ENCODE measurements around the gene TNPO3.

The TNPO3 gene

DNA sequence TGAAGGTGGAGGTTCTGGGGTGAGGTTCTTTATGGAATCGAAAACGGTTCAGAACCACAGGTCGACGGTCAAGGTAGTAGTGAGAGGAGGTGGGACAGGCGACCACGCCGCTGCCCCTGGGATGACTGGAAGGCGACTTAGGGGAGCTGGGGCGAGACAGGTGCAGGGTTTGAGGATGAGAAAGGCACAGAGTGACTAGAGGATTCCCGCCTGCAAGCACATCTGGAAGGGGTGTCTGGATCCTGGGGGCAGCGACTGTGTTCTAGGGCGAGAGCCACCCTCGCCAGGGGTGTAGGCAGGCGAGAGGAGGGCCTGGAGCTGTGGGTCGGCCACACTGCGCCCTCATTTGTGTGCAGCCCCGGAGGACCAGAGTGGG is 117.7 kb downstream of the TNPO3 start:
- no peak for DNase-seq

DNA sequence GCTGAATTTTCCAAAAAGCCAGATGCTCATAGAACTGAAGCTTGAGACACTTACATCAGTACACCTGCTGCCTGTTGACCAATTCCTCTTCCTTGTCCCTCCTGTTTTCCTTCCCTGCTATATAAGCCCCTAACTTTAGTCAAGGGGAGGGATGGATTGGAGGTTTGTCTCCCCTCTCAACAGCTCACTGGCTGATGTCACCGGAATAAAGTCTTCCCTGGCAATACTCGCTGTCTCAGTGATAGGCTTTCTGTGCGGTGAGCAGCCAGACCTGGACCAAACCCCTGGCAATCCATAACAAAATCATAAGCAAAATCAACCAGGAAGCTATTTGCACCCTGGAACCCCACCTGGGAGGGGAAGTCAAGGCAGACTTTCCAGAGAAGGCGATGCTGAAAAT is 118.1 kb downstream of the TNPO3 start:
- no peak for DNase-seq

DNA sequence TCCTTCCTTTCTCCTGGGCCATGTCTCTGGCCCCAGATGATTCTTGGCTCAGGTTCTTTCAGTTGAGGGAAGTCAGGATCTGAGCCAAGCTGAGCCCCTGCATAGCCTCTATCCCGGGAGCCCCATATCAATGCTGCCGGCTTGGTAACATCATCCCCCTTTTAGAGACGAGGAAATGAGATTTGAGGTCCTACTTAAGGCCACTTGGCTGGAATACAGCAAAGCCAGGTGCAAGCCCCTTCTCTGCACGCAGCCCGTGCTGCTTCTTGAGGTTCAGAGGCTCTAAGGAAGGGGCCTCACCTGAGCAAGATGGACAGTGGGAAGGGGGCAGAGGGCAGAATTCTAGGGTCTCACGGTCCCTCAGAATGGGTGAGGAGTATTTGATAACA is 119.6 kb downstream of the TNPO3 start:
- no peak for DNase-seq

DNA sequence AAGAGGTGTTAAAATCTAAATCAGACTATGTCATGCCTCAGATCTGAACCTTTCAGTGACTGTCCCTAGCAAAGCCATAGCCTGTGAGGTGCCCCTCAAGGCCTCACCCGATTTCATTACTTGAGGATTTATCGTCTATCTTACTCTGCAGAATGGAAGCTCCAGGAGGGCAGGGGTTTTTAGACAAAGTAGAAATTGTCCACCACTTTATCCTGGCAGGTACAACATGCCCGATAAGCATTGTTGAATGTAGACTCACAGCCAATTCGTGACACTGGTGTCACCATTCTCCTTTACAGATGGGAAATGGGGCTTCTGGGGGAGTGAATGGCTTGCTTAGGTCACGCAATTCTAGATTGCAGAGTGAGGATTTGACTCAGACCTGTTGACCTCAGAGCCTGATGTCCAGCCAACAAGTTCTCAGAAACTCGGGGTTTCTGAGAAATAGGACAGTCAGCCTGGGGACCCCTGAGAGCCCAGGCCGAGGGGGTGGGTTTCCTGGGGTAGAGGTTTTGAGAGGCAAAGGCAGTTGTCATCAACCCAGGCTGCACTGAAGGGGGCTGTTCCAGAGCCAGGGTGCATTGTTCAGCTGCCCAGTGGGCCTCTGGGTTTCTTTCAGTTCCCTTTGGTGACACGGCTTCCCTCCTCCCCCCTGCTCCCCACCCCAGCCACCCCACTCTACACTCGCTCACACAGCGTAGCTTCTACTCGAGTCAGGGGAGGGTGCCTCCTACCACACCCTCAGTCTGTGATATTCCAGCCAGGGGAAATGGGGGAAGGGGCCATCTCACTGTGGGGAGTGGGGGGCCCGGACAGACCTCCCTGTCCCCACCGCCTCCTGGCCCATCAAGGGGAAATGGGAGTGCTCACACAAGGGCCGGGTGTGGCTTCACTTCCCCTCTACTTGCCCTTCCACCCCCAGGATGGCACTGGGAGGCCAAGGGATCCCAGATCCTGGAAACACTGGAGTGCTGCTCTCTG is 120.3 kb downstream of the TNPO3 start:
- DNase-seq: no peak

DNA sequence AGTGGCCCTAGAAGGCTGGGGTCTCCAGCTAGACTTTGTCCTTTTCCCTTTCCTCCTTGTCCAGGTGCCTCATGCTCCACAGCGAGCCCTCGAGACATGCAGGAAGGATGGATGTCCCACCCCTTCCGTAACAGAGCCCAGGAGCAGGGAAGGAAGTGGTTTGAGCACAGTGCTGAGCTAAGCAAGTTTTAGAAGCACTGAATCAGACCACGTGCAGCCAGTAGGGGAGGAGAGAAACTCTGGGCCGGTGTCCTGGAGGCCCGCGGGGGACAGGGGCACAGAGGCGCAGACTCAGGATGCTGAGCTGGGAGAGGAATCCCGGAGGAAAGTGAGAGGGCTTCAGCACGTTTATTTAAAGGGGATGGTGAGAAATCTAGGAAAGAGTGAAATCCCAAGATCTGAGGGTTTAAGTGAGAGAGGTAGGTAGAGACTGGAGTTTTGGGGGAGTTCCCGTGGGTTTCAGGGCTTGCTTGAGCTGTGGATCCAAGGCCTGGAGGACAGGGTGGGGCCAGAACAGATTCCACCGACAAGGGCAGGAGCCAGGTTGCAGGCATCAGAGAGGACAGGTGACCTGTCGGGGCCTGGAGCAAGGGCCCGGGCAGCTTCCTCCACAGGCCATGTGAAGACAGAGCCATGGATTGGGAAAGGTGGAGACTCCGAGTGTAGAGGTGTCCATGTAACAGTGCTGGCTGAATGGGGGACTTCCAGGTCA is 121.6 kb downstream of the TNPO3 start:
- no peak for DNase-seq

DNA sequence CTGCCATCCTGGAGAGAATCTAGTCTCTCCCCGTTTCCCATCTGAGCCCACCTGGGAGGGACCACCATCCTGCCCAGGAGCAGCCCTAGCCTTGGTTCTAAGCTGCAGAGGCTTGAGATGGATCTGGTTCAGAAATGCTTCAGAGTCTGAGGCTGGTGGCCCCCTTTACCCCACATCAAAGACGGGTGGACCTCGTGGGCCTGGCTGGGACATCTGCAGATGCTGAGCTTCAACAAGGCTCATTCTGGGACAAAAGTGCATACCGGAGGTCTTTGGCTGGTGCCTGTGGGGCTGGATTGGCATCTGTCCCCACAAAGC is 122.1 kb downstream of the TNPO3 start:
- DNase-seq: no peak

DNA sequence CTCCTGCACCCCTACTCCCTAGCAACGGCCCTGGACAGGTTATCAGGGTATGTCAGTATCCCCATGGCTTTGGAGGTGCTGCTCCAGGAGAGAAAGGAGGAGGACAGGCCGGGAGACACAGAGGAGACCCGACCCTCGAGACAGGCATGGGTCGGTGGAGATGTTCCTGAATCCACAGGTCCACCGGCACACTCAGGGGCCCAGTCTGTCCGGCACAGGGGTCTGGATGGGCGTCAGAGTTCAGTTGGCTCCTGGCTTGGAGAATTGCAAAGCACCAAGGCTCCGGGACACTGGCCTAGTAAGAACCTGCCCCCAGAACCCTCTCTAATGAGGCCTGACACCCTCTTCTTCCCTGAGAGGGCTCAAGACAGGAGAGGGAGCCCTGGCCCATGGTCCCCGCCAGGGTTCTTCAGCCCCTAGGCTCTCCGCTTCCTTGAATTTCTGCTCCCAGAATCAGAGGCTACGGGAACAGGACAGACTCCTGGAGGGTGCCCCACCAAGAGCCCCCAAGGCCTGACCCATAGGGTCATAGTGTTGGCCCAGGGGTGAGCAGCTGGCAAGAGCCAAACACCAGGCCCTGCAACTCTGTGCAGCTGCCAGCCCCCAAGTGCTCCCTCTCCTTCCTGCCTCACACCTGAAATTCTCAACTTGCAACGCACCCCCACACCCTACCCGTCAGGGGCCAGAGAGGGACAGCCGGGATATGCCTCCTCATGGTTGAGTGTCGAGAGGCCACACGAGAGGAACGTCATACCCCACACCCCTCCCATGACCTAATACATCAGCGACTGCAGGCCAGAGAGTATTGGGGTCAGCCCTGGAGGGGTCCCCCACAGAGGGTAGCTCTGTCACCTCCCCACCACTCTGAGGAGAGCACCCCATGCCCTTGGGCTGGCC is 122.7 kb downstream of the TNPO3 start:
- no peak for DNase-seq

DNA sequence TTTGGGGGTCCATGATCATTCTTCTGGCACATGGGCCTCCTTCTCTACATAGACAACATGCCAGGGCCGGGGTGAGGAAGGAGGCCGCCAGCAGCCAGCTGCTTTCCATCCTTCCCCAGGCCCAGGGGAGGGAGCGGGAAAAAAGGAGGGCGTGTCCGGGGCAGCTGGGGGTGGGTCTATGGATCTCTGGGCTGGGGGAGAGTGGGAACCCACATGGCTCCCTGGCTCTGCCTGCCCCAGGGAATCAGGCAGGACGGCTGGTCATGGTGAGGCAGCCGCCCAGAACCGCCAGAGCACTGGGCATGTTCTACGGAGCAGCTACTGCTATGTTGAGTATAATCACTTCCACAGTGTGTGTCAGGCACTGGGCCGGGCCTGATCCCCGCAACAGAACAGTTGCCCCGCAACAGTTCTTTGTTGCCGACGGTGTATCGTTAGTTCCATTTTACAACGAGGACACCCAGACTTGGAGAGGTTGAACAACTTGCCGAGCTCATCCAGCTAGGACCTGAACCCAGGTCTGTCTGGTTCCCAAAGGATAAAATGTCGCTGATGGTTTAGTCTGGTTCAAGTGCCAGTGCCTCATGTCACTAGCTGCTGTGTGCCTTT is 123.6 kb downstream of the TNPO3 start:
- no peak for DNase-seq

DNA sequence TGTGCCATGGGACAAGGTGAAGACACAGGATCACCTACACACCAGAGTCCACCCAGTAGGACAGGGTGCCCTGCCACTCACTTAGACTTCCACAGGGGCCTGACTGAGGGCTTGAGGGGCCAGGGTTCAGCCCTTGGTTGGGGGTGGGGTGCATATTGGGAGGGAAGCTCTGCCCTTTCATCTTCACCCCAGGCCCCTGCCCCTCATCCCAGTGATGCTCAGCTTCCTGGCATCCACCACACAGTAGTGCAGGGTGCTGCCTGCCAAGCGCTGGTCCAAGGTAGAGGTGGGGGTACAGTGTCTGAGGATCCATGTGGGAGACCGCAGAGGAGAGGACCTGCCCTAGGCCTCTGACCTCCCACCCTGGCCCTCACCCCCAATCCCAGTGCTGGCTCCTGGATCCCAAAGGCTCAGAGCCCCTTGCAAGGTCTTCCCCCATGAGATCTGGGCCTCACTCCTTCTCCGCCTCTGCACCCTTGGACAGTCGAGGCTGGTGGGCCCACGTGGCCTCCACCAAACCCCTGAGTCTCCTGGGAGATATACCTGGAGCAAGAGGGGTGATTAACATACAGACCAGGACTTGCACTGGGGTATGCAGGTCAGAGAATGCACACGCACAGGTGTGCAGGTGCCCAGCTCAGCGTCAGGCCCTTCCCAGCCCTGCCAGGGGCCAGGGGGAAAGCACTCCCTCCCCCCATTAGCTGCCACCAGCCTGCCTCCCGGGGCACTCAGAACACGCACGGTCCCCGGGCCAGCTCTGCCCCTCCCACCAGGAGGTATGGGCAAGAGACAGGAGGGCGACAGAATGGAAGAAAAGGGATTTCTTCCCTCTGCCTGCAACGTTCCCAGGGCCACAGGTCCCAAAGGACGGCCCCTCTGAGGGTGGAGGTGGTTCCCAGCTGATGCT is 125.8 kb downstream of the TNPO3 start:
- DNase-seq: no peak

DNA sequence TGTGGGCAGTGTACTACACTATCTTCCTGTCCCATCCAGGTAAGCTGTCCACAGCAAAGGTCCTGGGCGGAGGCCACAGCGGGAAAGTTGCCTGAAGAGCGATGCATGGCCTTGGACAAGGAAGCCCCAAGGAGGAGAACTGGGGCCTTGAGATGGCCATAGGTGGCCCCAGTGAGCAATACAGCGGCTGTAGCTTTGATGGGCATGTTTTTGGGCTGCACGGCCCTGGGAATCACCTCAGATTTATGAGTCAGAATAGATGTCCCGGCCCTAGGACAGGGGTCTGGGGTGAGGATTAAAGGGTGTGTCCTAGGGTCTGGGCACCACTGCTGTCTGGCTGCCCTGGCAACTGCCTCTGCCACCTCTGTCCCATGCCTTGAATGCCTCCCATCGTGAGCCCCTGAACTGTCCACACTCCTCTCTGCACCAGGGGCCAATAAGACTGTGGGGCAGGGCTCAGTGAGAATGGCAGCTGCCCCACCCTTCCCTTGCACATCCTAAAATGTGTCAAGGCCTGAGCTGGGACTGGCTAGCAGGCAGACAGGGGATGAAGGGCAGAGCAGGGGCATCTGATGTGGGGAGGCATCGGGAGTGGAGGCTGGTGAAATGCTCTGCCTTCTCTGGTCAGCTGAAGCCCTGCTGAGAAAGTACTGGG is 126.6 kb downstream of the TNPO3 start:
- DNase-seq: no peak

DNA sequence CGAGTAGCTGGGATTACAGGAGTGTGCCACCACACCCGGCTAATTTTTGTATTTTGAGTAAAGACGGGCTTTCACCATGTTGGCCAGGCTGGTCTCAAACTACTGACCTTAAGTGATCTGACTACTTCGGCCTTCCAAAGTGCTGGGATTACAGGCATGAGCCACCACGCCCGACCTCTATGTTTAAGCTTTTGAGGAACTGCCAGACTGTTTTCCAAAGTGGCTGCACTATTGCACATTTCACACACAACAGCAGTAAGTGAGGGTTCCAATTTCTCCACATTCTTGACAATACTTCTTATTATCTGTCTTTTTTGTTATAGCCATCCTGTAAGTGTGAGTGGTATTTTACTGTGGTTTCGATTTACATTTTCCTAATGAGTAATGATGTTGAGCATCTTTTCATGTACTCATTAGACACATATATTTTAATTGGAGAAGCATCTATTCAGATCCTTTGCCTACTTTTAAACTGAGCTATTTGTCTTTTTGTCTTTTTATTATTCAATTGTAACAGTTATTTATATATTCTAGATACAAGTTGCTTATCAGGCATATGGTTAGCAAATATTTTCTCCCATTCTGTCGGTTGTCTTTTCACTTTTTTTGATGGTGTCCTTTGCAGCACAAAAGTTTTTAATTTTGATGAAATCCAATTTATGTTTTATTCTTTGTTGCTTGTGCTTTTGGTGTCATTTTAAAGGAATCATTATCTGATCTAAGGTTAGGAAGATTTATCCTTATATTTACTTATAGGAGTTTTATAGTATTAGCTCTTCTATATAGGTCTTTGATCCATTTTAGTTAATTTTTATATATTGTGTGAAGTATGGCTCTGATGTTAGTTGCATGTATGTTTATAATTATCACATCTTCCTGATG is 130.0 kb downstream of the TNPO3 start:
- no peak for DNase-seq

DNA sequence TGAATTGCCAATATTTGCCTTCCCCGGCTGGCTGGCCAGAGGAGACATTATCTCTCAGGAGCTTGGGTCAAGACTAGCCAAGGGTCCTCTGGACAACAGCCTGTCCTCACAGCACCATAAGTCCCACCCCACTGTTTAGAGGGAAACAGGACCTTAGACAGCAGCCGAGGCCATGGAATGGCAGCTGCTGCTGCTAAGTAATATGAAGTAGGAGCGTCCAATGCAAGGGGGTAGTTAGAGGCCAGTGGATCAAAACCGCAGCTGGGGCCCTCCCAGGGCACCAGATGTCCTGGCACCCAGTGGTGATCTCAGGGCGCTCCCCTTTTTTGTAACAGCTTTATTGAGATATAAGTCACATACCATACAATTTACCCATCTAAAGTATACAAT is 131.5 kb downstream of the TNPO3 start:
- DNase-seq: no peak

DNA sequence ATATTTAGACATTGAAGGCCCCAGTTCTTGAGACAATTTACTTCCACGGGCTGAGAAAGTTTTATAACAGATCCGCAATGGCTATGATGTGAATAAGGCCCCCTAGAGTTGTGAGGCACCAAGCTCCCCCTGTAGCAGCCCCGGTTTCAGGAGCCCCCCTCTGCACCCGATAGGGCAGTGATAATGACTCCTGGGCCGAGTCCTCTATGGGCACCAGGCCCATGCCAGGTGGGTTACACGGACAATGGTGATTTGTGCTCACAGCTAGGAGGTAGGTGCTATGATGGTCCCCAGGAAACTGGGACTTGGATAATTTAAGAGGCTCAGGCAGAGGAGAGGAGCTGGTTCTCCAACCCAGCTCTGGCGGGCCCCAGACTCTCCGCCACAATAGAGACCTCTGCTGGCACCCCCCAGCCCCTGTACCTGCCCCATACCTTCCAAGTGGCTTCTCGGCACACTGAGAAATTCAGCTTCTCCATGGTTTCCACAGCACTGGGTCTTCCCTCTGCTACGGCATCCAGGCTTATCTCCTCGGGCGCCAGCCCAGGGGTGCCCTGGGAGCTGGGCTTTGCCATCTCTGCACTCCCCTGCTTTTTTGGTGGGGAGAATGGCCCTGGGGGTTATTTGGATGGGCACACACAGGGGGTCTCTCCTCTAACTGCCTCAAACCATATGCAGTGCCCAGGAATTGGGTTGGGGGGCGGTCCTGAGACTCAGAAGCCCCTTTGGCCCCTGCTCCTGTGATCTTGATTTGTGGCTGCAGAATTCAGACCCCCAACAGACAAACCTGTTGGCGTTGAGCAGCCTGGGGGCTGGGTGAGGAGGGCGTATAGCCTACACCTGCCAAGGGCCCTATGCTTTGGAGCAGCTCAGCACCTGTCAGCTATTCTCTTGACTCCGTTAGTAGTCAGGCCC is 132.2 kb downstream of the TNPO3 start:
- DNase-seq: no peak

DNA sequence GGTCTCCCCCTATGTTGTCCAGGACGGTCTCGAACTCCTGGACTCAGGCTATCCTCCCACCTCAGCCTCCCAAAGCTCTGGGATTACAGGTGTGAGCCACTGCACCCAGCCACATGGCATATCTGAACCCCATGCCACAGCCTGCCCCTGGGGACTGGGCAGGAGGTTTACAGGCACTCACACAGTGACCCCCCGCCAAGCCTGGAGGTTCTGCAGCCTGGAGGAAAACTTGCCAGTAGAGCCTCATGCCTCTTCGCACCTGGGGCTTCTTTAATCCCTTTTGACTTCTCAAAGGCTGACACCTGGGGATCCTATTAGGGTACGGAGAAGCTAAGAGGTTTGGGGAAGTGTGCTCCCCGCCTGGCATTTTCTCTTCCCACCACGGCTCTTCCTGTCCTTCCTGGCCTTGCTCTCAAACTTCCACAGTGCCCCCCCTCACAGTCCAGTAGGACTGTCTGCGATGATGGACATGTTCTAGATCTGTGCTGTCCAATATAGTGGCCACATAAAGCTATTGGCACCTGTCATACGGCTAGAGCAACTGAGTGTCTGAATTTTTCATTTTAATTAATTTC is 133.0 kb downstream of the TNPO3 start:
- DNase-seq: no peak

DNA sequence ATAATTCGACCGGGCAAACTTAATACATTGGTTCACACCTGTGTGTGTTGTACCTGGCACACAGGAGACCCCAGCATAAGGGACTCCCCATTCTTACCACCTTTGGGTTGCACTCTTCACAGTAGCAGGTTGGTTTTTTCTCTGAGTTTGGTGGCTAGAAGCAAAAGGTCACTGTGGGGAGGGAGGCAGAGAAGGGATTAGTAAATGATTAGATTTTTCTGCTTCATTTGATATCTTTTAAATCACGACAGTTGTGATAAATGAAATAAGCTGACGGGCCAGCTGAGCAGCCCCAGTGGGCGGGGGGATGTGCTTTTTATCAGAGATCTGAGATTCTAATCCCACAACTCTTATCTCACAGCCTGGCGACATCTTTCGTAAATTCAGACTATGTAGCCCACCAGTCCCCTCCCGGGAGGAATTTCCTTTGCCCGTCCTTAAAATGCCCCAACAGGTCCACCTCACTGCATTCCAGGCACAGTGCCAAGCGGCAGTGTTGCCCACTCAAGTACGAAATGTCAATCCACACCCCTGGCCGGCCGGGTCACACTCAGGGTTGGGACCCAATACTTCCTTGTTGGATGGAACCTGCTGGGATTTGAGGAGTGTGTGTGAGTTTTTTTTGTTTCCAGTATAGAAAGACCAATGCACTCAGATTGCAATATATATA is 133.9 kb downstream of the TNPO3 start:
- no peak for DNase-seq

DNA sequence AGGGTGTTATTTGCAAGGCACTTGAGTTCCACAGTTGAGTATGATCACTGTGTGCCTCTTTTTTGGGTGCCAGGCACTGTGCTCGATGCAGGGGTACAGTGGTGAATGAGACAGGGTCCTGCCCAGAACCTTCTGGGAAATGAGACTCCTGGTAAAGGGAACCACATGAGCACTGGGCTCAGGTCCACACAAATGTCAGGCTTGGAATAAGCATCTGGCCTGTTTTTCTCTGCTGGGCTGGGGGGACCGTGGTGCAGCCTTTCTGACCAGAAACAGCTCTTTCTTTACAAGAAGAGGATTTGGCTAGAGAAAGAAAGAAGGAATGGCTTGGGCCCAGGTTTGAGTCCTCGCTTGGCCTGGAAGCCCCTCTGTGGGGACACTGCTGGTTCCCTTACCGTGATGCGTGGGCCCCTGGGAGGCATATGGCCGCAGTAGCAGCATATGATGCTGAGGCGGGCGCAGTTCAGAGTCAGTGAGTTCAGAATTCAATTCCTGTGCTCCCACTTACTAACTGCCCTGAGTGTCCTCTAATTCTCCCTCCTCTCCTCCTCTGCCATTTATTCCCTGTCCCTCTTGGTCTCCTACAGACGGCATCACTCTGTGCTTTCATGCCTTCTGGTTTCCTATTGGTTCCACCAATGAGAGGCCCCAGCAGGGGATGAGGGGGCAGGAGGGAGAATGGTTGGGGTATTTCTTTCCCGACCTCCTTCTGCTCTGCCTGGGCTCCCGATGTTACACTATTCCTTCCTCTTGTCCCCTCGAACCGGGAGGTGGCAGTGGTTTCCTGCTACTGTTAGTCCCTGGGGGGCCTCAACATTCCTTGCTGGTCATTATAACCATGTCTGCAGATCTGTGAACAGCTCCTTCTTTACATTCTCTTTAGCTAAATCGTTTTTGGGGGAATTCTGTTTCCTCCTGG is 134.8 kb downstream of the TNPO3 start:
- DNase-seq: no peak

DNA sequence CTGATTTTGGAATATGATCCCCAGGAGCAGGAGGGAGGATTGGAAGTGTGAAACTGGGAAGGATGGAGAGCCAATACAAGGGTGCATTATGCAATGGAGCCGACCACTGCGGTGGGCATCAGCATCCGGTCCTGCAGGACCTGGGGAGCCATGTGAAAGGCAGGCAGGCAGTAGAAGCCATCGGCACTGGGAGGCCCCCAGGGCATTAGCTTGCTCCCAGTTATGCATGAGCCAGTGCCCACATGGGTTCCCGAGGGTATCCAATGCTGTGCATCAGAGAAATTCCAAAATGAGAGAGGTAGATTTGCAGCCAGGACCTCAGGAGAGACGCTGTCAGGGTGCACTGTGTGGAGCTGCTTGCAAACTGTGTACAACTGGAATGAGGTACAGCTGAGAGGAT is 135.7 kb downstream of the TNPO3 start:
- no peak for DNase-seq
